Epithelial cell of esophagus (primary cell): Measurements from ENCODE around the gene PALLD.

Experiments used
- DNase-seq: peaks from one replicate; pipeline ENCODE4 v3.0.0; 2010; ENCODE audit warnings: low read depth
- H3K4me3 ChIP-seq: 2 replicates; pipeline ENCODE4 v1.5.1; 2011; ENCODE audit warnings: mild to moderate bottlenecking, low read length, control low read depth
- TF ChIP-seq, protein P1 (sequence below): IDR thresholded peaks from 2 replicates; pipeline ENCODE4 v1.5.1; 2011; ENCODE audit warnings: low read depth, mild to moderate bottlenecking, low read length, control low read depth, inconsistent platforms; ENCODE audit not compliant: insufficient read depth; ENCODE audit errors: missing control alignments

Gene PALLD

GRCh38 chr4:168491563-168491962, 5.3 kb upstream of the PALLD start:
- DNase-seq = no peak
- TF ChIP-seq, protein P1, sequence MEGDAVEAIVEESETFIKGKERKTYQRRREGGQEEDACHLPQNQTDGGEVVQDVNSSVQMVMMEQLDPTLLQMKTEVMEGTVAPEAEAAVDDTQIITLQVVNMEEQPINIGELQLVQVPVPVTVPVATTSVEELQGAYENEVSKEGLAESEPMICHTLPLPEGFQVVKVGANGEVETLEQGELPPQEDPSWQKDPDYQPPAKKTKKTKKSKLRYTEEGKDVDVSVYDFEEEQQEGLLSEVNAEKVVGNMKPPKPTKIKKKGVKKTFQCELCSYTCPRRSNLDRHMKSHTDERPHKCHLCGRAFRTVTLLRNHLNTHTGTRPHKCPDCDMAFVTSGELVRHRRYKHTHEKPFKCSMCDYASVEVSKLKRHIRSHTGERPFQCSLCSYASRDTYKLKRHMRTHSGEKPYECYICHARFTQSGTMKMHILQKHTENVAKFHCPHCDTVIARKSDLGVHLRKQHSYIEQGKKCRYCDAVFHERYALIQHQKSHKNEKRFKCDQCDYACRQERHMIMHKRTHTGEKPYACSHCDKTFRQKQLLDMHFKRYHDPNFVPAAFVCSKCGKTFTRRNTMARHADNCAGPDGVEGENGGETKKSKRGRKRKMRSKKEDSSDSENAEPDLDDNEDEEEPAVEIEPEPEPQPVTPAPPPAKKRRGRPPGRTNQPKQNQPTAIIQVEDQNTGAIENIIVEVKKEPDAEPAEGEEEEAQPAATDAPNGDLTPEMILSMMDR = no peak
- H3K4me3 ChIP-seq = no peak overlapping the region

DNA sequence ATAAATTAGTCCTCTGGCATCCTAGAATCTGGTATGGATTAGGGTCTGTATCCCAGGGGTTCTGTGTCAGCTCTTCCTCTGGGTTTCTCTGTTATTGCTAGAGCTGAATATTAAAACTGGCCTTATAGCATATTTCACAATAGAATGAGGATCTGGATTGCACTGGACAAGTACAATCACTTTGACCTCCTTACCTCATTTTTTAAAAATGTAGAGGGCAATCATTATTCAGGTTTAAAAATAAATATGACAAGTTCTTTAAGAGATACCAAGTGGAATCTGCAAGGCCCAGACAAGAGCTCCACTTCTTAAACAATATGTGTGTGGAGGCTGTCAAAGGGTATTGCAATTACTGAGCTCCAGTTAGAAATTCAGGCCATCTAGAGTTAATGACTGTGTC, 1.4 kb downstream of the PALLD start:
- H3K4me3 ChIP-seq = no peak overlapping the region
- TF ChIP-seq, protein P1 = no peak
- no peak for DNase-seq

DNA sequence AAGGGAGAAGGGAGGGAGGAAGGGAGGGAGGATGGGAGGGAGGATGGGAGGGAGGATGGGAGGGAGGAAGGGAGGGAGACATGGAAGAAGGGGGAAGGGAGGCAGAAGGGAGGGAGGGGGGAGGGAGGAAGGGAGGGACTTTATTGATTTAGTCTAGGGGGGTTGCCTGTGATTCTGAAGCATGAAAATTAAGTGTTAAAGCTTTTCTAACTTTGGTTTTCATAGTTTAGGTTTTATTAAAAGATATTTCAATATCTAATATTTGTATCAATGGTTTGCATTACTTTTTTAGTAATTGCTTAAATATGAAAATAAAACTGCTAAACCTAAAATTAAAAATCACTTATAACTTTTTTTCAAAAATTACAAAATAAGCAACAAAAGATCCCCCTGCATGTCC, 2.4 kb downstream of the PALLD start:
- TF ChIP-seq, protein P1 = no peak
- no peak for DNase-seq
- H3K4me3 ChIP-seq = no peak overlapping the region

DNA sequence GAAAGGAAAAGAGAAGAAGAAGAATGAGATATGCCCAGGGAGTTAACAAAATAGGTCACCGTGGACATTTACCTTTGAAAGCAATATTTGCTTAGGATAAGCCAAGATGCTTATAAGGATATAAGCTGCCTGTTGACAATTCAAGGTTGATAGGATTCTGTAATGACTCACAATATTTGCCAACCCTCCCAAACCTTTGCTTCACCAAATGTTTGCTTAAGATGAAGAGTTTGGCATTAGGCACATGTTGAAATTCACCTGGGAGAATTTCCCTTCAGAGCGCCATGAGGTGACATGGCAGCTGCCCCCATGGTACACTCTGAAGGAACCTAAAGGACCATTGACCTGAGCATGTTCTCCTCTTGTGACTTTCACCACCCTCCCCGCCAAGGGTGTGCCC, 4.6 kb downstream of the PALLD start:
- H3K4me3 ChIP-seq = no peak overlapping the region
- TF ChIP-seq, protein P1 = no peak
- peak; percentile 67 for DNase-seq

- H3K4me3 ChIP-seq = no peak overlapping the region
- TF ChIP-seq, protein P1 = no peak
- no peak for DNase-seq
Measured at GRCh38 chr4:168502861-168503260, 6.0 kb downstream of the PALLD start.

- TF ChIP-seq, protein P1 = no peak
- peak; percentile 83 for DNase-seq
- H3K4me3 ChIP-seq = no peak overlapping the region
Measured at GRCh38 chr4:168503652-168504362, 7.0 kb downstream of the PALLD start.

- DNase-seq = no peak
- H3K4me3 ChIP-seq = no peak overlapping the region
- TF ChIP-seq, protein P1 = no peak
Measured at GRCh38 chr4:168504526-168504925, 7.7 kb downstream of the PALLD start.
